Stimulated activated CD4-positive, alpha-beta T cell treated with anti-CD3 and anti-CD28 coated beads, Interleukin-2, amount 100 ng/mL, for 24 hours (primary cell): ENCODE results near the gene ATXN7.

Source experiments
- DNase-seq, 2 donors: peaks; one replicate each; pipeline ENCODE4 v3.0.0-alpha.2; 2020

Gene ATXN7

GRCh38 chr3:63936925-63937324, 73.3 kb downstream of the ATXN7 start:
- DNase-seq: no peak

GRCh38 chr3:63937661-63938651, 74.3 kb downstream of the ATXN7 start:
- no peak for DNase-seq

DNA sequence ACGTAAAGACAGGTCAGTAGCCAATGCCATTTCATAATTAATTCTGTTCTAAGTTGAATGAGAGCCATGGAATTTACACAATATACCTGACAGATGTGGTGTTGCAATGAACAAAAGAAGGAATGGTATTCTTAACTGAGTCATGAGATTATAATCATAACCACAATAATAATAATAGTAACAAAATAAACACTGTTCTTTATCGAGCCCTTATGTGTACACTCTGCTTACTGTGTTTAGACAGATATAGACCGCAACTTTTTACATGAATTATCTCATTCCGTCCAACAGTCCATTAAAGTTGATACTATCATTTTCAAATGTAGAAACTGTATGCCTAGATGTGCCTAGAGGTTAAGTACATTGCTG, 76.7 kb downstream of the ATXN7 start:
- no peak for DNase-seq

DNA sequence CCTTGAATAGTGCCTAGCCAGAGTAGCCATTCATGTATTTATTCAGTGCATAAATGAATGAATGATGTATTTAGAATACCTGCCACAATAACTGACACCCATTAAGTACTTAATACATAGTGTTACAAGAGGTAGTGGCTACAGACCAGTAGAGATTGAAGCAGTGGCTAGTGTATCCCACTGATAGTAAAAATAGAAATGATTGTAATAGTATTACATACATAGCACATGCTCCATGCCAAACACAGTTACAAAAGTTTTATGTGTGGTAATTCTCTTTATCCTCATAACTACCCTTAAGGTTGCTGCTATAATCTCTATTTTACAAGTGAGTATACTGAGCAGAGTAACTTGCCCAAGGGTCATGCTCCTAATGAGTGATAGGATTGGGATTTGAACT, 78.9 kb downstream of the ATXN7 start:
- no peak for DNase-seq

DNA sequence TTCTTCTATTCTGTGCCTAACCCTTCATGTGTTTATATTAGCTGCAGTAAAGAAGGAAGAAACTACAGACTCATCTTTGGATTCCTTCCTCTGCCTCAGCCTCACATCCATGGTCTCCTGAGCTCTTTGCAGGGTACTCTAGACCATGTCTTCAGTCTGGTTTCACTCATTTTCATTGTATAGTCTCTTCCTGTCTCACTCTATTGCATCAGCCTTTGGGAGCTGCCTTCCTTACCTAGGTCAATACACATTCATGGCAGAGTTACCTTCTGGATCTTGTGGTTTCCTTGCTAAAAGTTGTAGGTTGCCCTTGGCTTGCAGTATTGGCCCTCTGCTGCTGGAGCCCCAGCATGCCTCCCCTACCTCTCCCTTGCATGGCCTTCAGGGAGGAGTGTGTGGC, 80.0 kb downstream of the ATXN7 start:
- DNase-seq: no peak

- no peak for DNase-seq
Observed at GRCh38 chr3:63945558-63946096, 82.0 kb downstream of the ATXN7 start.

- no peak for DNase-seq
Observed at GRCh38 chr3:63946753-63947152, 83.1 kb downstream of the ATXN7 start.

DNA sequence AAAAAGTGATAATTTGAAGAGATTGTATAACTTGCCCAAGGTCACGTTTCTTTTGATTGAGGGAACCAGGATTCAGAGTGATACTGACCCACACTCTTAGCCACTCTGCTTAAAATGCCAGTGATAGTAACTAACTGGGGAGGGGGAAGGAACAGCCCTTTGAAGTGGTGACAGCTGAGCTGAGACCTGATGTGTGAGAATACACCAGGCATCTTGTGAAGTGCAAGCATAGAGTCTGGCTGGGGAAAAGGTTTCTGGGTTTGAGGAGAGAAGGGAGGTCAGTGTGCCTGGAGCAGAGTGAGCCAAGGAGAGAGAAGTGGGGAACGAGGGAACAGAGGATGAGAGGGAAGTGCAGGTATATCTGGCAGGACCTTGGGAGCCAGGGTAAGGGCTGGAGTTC, 83.9 kb downstream of the ATXN7 start:
- DNase-seq: no peak

GRCh38 chr3:63949005-63949404, 85.3 kb downstream of the ATXN7 start:
- no peak for DNase-seq

GRCh38 chr3:63950698-63951097, 87.0 kb downstream of the ATXN7 start:
- no peak for DNase-seq

- DNase-seq: no peak
Observed at GRCh38 chr3:63951492-63952247, 88.0 kb downstream of the ATXN7 start.

DNA sequence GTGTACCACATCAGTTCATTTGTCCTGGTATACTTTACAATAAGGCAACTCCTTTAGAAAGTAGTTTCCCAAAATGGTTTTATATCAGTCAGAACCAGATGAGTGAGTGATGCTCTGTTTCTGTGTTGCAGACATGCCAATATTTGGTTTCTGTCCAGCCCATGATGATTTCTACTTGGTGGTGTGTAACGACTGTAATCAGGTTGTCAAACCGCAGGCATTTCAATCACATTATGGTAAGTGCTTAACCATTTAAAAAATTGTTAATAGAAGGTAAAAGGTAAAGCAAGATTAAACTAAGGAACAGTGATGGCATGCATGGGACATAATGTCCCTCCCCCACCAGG, 88.6 kb downstream of the ATXN7 start:
- no peak for DNase-seq

DNA sequence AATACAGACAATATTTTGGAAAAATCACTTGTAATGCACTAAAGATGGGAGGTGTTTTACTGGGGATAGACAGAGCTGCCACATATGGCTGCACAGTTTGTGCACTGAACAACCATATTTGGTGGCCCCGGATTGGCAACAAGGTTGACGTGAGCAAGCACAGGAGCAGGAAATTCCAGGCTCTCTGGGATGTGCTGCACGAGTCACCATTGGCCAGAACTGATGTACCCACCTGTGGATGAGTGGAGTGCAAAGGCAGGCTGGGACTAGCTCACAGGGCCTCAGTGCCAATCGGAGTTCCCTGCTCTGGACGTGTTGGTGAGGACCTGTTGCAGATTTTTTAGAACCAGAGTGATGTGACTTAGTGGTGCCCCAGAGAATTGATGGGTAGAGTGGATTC, 90.5 kb downstream of the ATXN7 start:
- DNase-seq: no peak

DNA sequence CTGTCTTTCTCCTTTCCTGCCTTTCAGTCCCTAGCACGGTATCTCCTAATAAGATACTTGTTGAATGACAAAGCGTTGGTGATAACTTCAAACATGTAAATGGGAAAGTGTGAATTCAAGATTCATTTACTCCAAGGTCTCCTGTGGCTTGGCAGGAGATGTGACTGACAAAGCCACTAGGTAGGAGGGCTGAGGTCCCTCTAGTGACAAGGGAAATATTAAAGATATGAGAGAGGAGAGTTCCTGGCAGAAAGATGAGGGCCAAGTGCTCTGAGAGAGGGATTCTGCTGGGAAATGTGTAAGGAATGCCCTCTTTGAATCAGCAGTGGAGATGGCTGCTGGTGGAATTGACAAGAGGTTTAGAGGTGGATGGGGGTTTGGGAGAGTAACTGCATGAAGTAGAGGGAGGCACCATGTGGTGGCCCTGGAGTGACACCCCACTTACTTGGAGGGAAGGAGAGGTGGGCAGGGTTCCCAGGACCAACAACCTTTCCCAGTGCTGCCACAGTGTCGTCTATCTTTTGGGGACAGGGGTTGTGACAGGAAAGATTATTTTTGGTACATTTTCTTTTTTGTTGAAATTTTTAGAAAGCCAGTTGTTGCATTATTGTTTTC, 91.5 kb downstream of the ATXN7 start:
- DNase-seq: no peak

- no peak for DNase-seq
Observed at GRCh38 chr3:63955830-63956545, 92.3 kb downstream of the ATXN7 start.

- no peak for DNase-seq
Observed at GRCh38 chr3:63959146-63959545, 95.5 kb downstream of the ATXN7 start.

DNA sequence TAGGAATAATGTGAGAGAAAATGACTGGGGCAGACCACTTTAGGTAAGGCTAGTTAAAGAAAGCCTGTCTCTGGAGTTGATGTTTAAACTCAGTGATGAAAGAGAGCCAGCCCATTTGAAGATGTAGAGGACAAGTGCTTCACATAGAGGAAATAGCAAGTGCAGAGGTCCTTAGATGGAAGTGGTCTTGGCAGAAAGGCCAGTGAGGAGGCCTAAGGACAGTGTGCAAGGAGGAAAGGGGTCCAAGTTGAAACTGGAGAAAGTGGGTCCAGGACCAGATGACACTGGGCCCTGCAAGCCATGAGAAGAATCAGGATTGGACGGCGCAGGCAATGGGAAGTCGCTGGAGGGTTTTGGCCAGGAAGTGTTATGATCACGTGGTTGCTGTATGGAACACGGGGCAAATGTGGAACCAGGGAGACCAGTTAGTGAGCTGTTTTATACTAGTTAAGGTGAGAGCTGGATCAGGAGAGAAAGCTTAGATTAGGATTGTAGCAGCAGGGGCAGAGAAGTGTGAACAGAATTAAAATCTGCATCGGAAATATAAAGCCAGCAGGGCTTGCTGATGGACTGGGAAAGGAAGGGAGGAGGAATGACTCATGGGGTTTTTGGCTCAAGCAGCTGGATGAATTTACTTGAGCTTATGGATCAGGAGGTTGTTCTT, 96.5 kb downstream of the ATXN7 start:
- DNase-seq: no peak

DNA sequence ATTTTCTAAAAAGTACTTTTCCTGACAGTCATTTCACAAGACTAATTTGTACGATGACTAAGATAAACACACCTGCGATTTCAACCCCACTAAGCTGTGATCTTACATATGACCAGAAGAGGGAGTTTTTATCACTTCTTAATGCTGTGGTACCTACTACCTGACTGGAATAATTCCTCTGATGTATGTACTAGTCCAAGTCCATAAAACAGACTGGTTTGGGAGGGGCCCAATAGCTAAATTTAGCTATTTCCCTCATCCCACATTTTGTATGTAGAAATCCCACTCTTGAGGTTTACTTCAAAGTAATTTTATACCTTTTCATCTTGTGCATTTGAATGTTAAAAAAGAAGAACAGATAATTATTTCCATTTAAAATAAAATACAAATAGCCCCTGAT, 98.2 kb downstream of the ATXN7 start:
- DNase-seq: no peak

GRCh38 chr3:63963496-63963895, 99.8 kb downstream of the ATXN7 start:
- DNase-seq: no peak

- DNase-seq: no peak
Observed at GRCh38 chr3:63964681-63965485, 101.2 kb downstream of the ATXN7 start.

GRCh38 chr3:63966007-63966406, 102.3 kb downstream of the ATXN7 start:
- no peak for DNase-seq
